SU-DHL-6 (cell line): ENCODE results near the gene CAV1.

Experiments used
- EZH2phosphoT487 ChIP-seq: fragments of 200-600 bp; sonication (generic), shearing (Covaris generic); conservative IDR thresholded peaks from 2 replicates; pipeline ENCODE4 v1.6.1; 2018; ENCODE audit warnings: mild to moderate bottlenecking, antibody characterized with exemption, low read length, moderate library complexity, mixed read lengths
- TF ChIP-seq, protein P1 (sequence below): fragments of 200-600 bp; sonication (generic); IDR thresholded peaks from one replicate; pipeline ENCODE4 v1.5.1; 2017; ENCODE audit warnings: antibody characterized with exemption, mild to moderate bottlenecking, low read length, moderate library complexity; ENCODE audit not compliant: insufficient read depth, poor library complexity, severe bottlenecking

- TF ChIP-seq, protein P1, sequence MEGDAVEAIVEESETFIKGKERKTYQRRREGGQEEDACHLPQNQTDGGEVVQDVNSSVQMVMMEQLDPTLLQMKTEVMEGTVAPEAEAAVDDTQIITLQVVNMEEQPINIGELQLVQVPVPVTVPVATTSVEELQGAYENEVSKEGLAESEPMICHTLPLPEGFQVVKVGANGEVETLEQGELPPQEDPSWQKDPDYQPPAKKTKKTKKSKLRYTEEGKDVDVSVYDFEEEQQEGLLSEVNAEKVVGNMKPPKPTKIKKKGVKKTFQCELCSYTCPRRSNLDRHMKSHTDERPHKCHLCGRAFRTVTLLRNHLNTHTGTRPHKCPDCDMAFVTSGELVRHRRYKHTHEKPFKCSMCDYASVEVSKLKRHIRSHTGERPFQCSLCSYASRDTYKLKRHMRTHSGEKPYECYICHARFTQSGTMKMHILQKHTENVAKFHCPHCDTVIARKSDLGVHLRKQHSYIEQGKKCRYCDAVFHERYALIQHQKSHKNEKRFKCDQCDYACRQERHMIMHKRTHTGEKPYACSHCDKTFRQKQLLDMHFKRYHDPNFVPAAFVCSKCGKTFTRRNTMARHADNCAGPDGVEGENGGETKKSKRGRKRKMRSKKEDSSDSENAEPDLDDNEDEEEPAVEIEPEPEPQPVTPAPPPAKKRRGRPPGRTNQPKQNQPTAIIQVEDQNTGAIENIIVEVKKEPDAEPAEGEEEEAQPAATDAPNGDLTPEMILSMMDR = no peak
- no peak for TF ChIP-seq EZH2phosphoT487
These were observed 73.4 kb downstream of the CAV1 start for GRCh38 chr7:116598278-116598677.
